ENCODE data around the gene KLB. TPM values are rescaled to one million over a fixed set of nuclear protein-coding genes. Genes with fewer than 3 reads are reported as not detected.
"Not testable (repeated sequence)": the region's sequence is repeated elsewhere in the genome, so short reads cannot be mapped to it uniquely, and the experiment has no call there.

The KLB gene
- total RNA-seq, 4 donors from 2014 or later = 0.20 to 0.27 TPM; not detected in 2

DNA sequence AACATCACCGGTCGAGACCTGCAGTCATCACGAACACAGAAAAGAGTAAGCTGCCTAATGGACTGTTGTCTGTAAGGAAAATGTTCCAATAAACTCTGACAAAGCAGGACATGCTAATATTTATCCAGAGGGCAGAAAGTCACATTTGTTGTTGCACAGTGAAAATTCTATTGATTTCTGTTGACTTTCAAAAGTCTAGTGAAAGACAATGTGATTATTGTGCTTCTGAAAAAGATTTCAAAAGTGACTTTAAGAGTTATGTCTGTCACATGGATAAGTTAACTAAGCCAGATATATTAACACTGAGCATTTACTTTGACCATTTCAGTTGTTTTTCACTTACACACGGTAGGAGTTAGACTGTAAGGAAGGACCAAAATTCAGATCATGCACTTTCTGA is 31.3 kb upstream of the KLB start:
- no peak for DNase-seq
- TF ChIP-seq CTCF (IDR thresholded peaks at IDR 0.05) = no peak
- TF ChIP-seq POLR2A (IDR thresholded peaks at IDR 0.05) = no peak
- no peaks in the 10 kb centered on the region for H3K27me3 ChIP-seq
- no peak overlapping the region for H3K4me3 ChIP-seq (replicated peaks in 1 of 3)
- H3K36me3 ChIP-seq = no peaks in the 10 kb centered on the region
- no peaks in the 10 kb centered on the region for H3K9me3 ChIP-seq
- 83 to 85% methylated on average over 4 of the region's 4 CpGs for WGBS, 2 donors
- H3K27ac ChIP-seq = no peak overlapping the region
- intact Hi-C loops (cut with DNase I) = no loop called here
- H3K4me1 ChIP-seq = no peaks in the 10 kb centered on the region

DNA sequence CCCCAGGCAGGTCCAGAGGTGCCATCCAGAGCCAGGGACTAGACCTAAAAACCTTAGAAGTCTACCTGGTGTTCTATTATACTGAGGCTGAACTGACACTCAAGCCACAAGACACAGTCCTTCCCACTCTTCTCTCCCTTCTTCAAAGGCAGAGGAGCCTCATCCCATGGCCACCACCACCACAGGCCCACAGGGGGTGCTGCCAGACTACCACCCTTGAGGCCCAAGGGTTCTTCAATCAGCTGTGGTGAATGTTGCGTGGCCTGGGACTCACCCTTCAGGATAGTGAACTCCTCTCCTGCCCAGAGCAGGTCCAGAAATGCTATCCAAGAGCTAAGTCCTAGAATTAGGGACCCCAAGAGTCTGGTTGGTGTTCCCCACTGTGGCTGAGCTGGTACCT is 23.0 kb upstream of the KLB start:
- H3K9me3 ChIP-seq = no peaks in the 10 kb centered on the region
- H3K36me3 ChIP-seq = no peaks in the 10 kb centered on the region
- TF ChIP-seq POLR2A (IDR thresholded peaks at IDR 0.05) (no peak), CTCF (IDR thresholded peaks at IDR 0.05) (no peak)
- no peak overlapping the region for H3K4me3 ChIP-seq (replicated peaks in 1 of 3)
- WGBS, 2 donors = 78 to 90% methylated on average over 1 of the region's 1 CpG
- H3K4me1 ChIP-seq = no peaks in the 10 kb centered on the region
- DNase-seq = no peak
- intact Hi-C loops (cut with DNase I) = no loop called here
- no peak overlapping the region for H3K27ac ChIP-seq
- no peaks in the 10 kb centered on the region for H3K27me3 ChIP-seq

DNA sequence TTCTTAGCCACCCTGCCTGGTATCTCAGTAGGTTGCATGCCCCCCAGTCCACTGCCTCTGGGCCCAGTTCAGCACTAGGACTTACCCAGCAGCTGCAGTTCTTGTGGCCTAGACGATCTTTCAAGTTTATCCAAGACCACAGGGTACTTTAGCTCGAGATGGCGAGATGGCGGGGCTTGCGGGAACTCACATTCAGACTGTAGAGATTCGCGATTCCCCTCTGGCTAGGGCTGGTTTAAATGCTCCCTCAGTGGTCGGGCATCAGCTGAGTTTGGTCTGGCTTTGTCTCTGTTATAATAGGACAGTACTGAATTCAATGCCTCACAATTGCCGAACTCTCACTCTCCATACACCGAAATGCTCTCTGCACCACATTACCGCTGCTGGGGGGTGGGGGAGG is 22.2 kb upstream of the KLB start:
- TF ChIP-seq POLR2A (IDR thresholded peaks at IDR 0.05) (no peak), CTCF (IDR thresholded peaks at IDR 0.05) (no peak)
- H3K4me1 ChIP-seq = no peaks in the 10 kb centered on the region
- H3K9me3 ChIP-seq = no peaks in the 10 kb centered on the region
- no peaks in the 10 kb centered on the region for H3K36me3 ChIP-seq
- H3K4me3 ChIP-seq (replicated peaks in 1 of 3) = no peak overlapping the region
- no peak overlapping the region for H3K27ac ChIP-seq
- no peaks in the 10 kb centered on the region for H3K27me3 ChIP-seq
- no peak for DNase-seq
- intact Hi-C loops (cut with DNase I) = no loop called here
- 84 to 91% methylated on average over 10 to 11 of the region's 11 CpGs for WGBS, 2 donors

DNA sequence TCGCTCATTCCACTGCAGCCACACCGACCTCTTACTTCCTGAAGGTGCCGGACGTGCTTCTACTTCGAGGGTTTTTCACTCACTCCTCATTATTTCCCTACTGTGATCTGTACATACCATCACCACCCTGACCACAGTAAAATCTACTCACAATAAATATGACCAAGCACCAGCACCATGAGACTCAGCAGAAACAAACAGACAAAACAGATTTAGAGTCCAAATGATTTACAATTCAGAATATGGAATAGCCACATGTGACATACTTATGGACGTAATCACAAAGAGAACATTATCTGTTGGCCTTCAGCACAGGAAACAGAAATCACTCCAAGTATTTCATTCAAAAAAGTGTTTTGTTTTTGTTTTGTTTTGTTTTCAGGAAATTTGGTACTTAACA is 16.1 kb upstream of the KLB start:
- H3K4me1 ChIP-seq = no peaks in the 10 kb centered on the region
- H3K36me3 ChIP-seq = no peaks in the 10 kb centered on the region
- H3K9me3 ChIP-seq = no peaks in the 10 kb centered on the region
- H3K27ac ChIP-seq = no peak overlapping the region
- no peak for DNase-seq
- TF ChIP-seq CTCF (IDR thresholded peaks at IDR 0.05) = no peak
- no peak for TF ChIP-seq POLR2A (IDR thresholded peaks at IDR 0.05)
- 66 to 74% methylated on average over 6 of the region's 6 CpGs for WGBS, 2 donors
- H3K27me3 ChIP-seq = no peaks in the 10 kb centered on the region
- intact Hi-C loops (cut with DNase I) = no loop called here
- no peak overlapping the region for H3K4me3 ChIP-seq (replicated peaks in 1 of 3)

DNA sequence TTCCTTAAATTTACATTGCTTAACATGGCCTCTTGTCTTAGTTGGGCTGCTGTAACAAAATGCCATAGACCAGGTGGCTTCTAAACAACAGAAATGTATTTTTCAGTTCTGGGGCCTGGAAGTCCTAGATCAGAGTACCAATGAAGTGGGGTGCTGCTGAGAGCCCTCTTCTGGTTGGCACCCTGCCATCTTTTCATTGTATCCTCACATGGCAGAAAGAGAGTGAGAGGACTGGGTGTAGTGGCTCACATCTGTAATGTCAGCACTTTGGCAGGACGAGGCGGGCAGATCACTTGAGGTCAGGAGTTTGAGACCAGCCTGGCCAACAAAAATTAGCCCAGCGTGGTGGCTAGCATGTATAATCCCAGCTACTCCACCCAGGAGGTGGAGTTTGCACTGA is 12.0 kb upstream of the KLB start:
- WGBS, 2 donors = 31 to 43% methylated on average over 3 of the region's 3 CpGs
- Histone ChIP-seq H3K4me3 (replicated peaks in 1 of 3) (no peak overlapping the region), H3K9me3 (no peaks in the 10 kb centered on the region), H3K36me3 (no peaks in the 10 kb centered on the region), H3K27me3 (no peaks in the 10 kb centered on the region), H3K4me1 (no peaks in the 10 kb centered on the region), H3K27ac (no peak overlapping the region)
- TF ChIP-seq CTCF (IDR thresholded peaks at IDR 0.05) (no peak), POLR2A (IDR thresholded peaks at IDR 0.05) (no peak)
- DNase-seq = no peak
- intact Hi-C loops (cut with DNase I) = no loop called here

GRCh38 chr4:39401640-39402039 is 5.1 kb upstream of the KLB start:
- H3K9me3 ChIP-seq; intact Hi-C loops (cut with DNase I); DNase-seq; H3K4me1 ChIP-seq; H3K27ac ChIP-seq; H3K36me3 ChIP-seq; H3K4me3 ChIP-seq (replicated peaks in 1 of 3); H3K27me3 ChIP-seq: not testable (repeated sequence)
- WGBS, 2 donors = 36 to 55% methylated on average over 6 of the region's 6 CpGs
